ENCODE data around the gene ARHGAP30. TPM values are rescaled to one million over a fixed set of nuclear protein-coding genes. Genes with fewer than 3 reads are reported as not detected.

ARHGAP30 gene
- polyA plus RNA-seq, 1 donor (not counting 4 experiments of a cell fraction or from before 2014, with no cell fraction given) = 0.16 TPM

GRCh38 chr1:161044908-161045735 is 24.6 kb downstream of the ARHGAP30 start:
- H3K9ac ChIP-seq (ENCODE audit: control insufficient read depth, extremely low read depth, insufficient read depth, low read length) = peak overlapping the region; percentile 81
- peaks cover 13% of the 10 kb centered on the region for H3K79me2 ChIP-seq (ENCODE audit: control insufficient read depth, insufficient read depth, low read length)
- H3K9me1 ChIP-seq (ENCODE audit: control insufficient read depth, extremely low read depth, insufficient read depth, low read length) = no peaks in the 10 kb centered on the region
- H3K9me3 ChIP-seq (ENCODE audit: control insufficient read depth, low read depth, low read length) = peaks cover 9% of the 10 kb centered on the region
- H2AFZ ChIP-seq (ENCODE audit: control insufficient read depth, low read length) = peak overlapping the region; percentile 64
- FAIRE-seq (peak; percentile 44), DNase-seq (ENCODE audit: low read depth, low spot score) (no peak)
- TF ChIP-seq, protein P1, sequence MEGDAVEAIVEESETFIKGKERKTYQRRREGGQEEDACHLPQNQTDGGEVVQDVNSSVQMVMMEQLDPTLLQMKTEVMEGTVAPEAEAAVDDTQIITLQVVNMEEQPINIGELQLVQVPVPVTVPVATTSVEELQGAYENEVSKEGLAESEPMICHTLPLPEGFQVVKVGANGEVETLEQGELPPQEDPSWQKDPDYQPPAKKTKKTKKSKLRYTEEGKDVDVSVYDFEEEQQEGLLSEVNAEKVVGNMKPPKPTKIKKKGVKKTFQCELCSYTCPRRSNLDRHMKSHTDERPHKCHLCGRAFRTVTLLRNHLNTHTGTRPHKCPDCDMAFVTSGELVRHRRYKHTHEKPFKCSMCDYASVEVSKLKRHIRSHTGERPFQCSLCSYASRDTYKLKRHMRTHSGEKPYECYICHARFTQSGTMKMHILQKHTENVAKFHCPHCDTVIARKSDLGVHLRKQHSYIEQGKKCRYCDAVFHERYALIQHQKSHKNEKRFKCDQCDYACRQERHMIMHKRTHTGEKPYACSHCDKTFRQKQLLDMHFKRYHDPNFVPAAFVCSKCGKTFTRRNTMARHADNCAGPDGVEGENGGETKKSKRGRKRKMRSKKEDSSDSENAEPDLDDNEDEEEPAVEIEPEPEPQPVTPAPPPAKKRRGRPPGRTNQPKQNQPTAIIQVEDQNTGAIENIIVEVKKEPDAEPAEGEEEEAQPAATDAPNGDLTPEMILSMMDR (optimal IDR thresholded peaks at IDR 0.05 in 1 of 3, IDR thresholded peaks at IDR 0.05 in 1 of 3, conservative IDR thresholded peaks at IDR 0.05 in 1 of 3; ENCODE audit: extremely low read depth in 1 of 3, insufficient read depth in 2 of 3, low read length in 3 of 3) = no peak
- TF ChIP-seq EZH2 (IDR thresholded peaks at IDR 0.05; ENCODE audit: low read length) = no peak
- peaks cover 12 to 13% of the 10 kb centered on the region in 2 experiments for H3K36me3 ChIP-seq (ENCODE audit: control insufficient read depth in 2 of 2, extremely low read depth in 1 of 2, insufficient read depth in 2 of 2, low read length in 2 of 2)
- H3K27me3 ChIP-seq (ENCODE audit: control insufficient read depth, extremely low read depth, insufficient read depth, low read length) = no peaks in the 10 kb centered on the region
- H3K4me3 ChIP-seq (ENCODE audit: control insufficient read depth in 2 of 3, extremely low read depth in 1 of 3, insufficient read depth in 2 of 3, low read depth in 1 of 3, low read length in 3 of 3) = peak overlapping the region; percentile 64 to 88 (median 66)
- peaks cover 7% of the 10 kb centered on the region for H3K4me1 ChIP-seq (ENCODE audit: control insufficient read depth, extremely low read depth, insufficient read depth, low read length)
- H4K20me1 ChIP-seq (ENCODE audit: control insufficient read depth, extremely low read depth, insufficient read depth, low read length) = no peaks in the 10 kb centered on the region
- dilution Hi-C loops (cut with MboI; ENCODE audit: extremely low pct_ligation_motif_present, low sequenced_read_pairs) = no loop called here
- H3K27ac ChIP-seq (ENCODE audit: control insufficient read depth, insufficient read depth, low read length) = peak overlapping the region; percentile 96
- H3K4me2 ChIP-seq (ENCODE audit: control insufficient read depth, extremely low read depth, insufficient read depth, low read depth, low read length) = peak overlapping the region; percentile 89

GRCh38 chr1:161044535-161044907 is 25.2 kb downstream of the ARHGAP30 start:
- H3K36me3 ChIP-seq (ENCODE audit: control insufficient read depth in 2 of 2, extremely low read depth in 1 of 2, insufficient read depth in 2 of 2, low read length in 2 of 2) = peaks cover 17 to 19% of the 10 kb centered on the region in 2 experiments
- TF ChIP-seq, protein P1 (optimal IDR thresholded peaks at IDR 0.05 in 1 of 3, IDR thresholded peaks at IDR 0.05 in 1 of 3, conservative IDR thresholded peaks at IDR 0.05 in 1 of 3; ENCODE audit: extremely low read depth in 1 of 3, insufficient read depth in 2 of 3, low read length in 3 of 3) = no peak
- no peak for TF ChIP-seq EZH2 (IDR thresholded peaks at IDR 0.05; ENCODE audit: low read length)
- peaks cover 9% of the 10 kb centered on the region for H3K9me3 ChIP-seq (ENCODE audit: control insufficient read depth, low read depth, low read length)
- peak overlapping the region; percentile 89 for H3K4me2 ChIP-seq (ENCODE audit: control insufficient read depth, extremely low read depth, insufficient read depth, low read depth, low read length)
- H4K20me1 ChIP-seq (ENCODE audit: control insufficient read depth, extremely low read depth, insufficient read depth, low read length) = no peaks in the 10 kb centered on the region
- peaks cover 7% of the 10 kb centered on the region for H3K4me1 ChIP-seq (ENCODE audit: control insufficient read depth, extremely low read depth, insufficient read depth, low read length)
- H3K27ac ChIP-seq (ENCODE audit: control insufficient read depth, insufficient read depth, low read length) = peak overlapping the region; percentile 96
- dilution Hi-C loops (cut with MboI; ENCODE audit: extremely low pct_ligation_motif_present, low sequenced_read_pairs) = no loop called here
- DNase-seq (ENCODE audit: low read depth, low spot score) = no peak
- H3K4me3 ChIP-seq (ENCODE audit: control insufficient read depth in 2 of 3, extremely low read depth in 1 of 3, insufficient read depth in 2 of 3, low read depth in 1 of 3, low read length in 3 of 3) = peak overlapping the region; percentile 64 to 88 (median 66)
- H3K9me1 ChIP-seq (ENCODE audit: control insufficient read depth, extremely low read depth, insufficient read depth, low read length) = no peaks in the 10 kb centered on the region
- no peaks in the 10 kb centered on the region for H3K27me3 ChIP-seq (ENCODE audit: control insufficient read depth, extremely low read depth, insufficient read depth, low read length)
- no peak for FAIRE-seq
- H3K9ac ChIP-seq (ENCODE audit: control insufficient read depth, extremely low read depth, insufficient read depth, low read length) = peak overlapping the region; percentile 81
- H3K79me2 ChIP-seq (ENCODE audit: control insufficient read depth, insufficient read depth, low read length) = peaks cover 13% of the 10 kb centered on the region
- H2AFZ ChIP-seq (ENCODE audit: control insufficient read depth, low read length) = peak overlapping the region; percentile 64

Data from keratinocyte (primary cell).